ENCODE data around the gene LYPD4. TPM values are rescaled to one million over a fixed set of nuclear protein-coding genes. Genes with fewer than 3 reads are reported as not detected.

LYPD4 gene
- total RNA-seq, 1 donor = not detected

- H3K27me3 ChIP-seq (ENCODE audit: insufficient read depth, low read length) = no peaks in the 10 kb centered on the region
- H3K9me3 ChIP-seq (ENCODE audit: low read depth, low read length) = no peaks in the 10 kb centered on the region
- no peak overlapping the region for H3K4me3 ChIP-seq (ENCODE audit: low read length)
- H3K4me1 ChIP-seq (ENCODE audit: insufficient read depth, low read length) = peaks cover 58% of the 10 kb centered on the region
These were observed 19.9 kb upstream of the LYPD4 start for GRCh38 chr19:41864374-41864773.

GRCh38 chr19:41863209-41863931 lies 18.9 kb upstream of the LYPD4 start:
- Histone ChIP-seq H3K4me3 (ENCODE audit: low read length) (no peak overlapping the region), H3K4me1 (ENCODE audit: insufficient read depth, low read length) (peaks cover 57% of the 10 kb centered on the region), H3K27me3 (ENCODE audit: insufficient read depth, low read length) (no peaks in the 10 kb centered on the region), H3K9me3 (ENCODE audit: low read depth, low read length) (no peaks in the 10 kb centered on the region)

DNA sequence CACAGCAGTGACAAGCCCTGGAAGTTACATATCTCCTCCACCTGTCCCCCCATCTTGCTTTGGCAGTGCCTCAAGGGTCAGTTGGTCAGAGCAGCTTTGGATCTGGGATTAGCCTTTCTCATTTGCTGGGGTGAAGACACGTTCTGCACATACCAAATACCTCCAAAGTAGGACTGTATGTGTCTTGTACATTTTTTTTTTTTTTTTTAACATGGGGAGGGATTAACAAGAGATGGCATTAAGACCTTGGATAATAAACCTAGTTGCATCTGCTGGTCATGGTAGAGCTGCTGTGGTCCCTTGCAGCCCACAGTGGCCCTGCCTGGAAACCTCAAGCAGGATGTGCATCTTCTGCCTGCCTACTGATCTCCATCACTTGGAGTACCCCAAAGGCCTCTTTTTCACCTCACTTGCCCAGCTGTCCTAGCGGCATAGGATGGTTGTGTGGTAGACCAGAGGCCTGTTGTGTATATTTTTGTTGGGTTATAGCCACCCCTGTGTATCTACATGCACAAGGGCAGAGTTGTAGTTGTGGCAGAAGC lies 18.0 kb upstream of the LYPD4 start:
- Histone ChIP-seq H3K4me3 (ENCODE audit: low read length) (no peak overlapping the region), H3K27me3 (ENCODE audit: insufficient read depth, low read length) (no peaks in the 10 kb centered on the region), H3K4me1 (ENCODE audit: insufficient read depth, low read length) (peaks cover 48% of the 10 kb centered on the region), H3K9me3 (ENCODE audit: low read depth, low read length) (no peaks in the 10 kb centered on the region)

DNA sequence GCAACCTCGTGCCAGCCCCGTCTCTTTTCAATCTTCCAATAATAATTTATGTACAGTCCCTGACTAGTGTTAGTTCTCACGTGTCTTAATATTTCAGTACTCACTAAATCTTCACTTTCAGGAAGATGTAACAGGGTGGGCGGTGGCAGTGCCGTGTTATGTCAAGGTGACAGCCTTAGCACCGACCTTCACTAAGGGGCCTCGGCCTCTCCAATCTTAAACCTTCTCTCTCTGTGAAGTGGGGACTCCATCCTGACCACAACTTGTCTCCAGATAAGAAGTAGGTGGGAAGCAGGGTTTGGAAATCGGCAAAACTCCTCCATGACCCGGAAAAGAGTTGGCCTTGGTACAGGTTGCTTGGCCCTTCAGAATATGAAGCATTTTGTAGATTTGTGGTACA lies 17.4 kb upstream of the LYPD4 start:
- H3K4me3 ChIP-seq (ENCODE audit: low read length) = no peak overlapping the region
- H3K9me3 ChIP-seq (ENCODE audit: low read depth, low read length) = no peaks in the 10 kb centered on the region
- no peaks in the 10 kb centered on the region for H3K27me3 ChIP-seq (ENCODE audit: insufficient read depth, low read length)
- H3K4me1 ChIP-seq (ENCODE audit: insufficient read depth, low read length) = peaks cover 45% of the 10 kb centered on the region

DNA sequence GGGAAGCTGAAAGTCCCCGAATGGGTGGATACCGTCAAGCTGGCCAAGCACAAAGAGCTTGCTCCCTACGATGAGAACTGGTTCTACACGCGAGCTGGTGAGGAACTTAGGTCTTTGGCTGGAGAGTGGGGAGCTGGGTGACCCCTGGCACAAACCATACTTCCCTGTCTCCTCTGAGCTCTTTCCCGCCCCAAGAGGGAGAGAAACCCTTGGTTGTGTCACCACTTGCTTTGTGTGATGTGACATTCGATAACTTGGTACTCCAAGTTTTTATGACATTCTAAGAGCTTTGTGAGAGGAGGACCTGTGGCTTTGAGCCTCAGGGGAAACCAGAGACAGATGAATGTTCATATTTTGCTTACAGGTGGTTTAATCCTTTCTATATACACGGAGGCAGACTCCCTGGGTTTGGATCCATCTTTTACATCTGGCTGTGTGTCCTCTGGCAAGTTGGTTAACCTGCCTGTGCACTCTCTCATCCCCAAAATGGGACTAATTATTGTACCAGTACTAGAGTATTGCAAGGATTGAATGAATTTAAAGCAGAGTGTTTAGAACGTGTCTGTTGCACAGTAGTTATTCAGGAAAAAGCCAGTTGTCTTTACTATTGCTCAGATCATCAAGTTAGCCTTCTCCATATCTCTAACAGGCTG lies 16.8 kb upstream of the LYPD4 start:
- Histone ChIP-seq H3K9me3 (ENCODE audit: low read depth, low read length) (no peaks in the 10 kb centered on the region), H3K4me1 (ENCODE audit: insufficient read depth, low read length) (peaks cover 45% of the 10 kb centered on the region), H3K4me3 (ENCODE audit: low read length) (peak overlapping the region; percentile 75), H3K27me3 (ENCODE audit: insufficient read depth, low read length) (no peaks in the 10 kb centered on the region)

DNA sequence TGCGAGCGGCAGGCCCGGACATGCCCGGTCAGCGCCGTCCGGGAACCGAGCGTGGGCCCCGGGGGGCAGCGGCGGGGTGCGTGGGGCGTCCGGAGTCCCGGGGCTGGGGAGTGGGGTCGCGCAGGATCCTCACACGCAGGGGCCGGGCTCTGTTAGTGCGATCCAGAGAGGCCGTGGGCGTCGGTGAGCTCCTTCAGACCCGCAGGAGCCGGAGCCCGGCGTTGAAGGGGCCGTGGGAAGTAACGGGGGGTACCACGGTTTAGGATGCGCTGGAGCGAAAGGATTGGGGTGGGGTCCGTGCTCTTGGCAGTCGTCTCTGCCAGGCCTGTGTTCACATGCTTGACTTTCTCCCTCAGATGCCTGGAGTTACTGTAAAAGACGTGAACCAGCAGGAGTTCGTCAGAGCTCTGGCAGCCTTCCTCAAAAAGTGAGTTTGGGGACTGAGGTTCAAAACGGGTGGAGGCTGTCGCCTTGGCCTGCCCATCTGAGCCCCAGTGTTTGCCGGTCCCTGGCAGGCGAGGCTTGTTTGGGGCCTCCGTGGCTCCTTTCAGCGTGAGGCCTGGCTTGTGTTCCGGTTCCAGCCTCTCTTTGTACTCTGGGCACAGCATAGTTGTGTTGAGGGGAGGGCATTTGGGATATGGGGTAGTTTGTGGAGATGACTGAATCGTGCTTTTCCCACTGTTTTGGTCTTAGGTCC lies 16.1 kb upstream of the LYPD4 start:
- H3K27me3 ChIP-seq (ENCODE audit: insufficient read depth, low read length) = no peaks in the 10 kb centered on the region
- peak overlapping the region; percentile 75 for H3K4me3 ChIP-seq (ENCODE audit: low read length)
- H3K4me1 ChIP-seq (ENCODE audit: insufficient read depth, low read length) = peaks cover 45% of the 10 kb centered on the region
- no peaks in the 10 kb centered on the region for H3K9me3 ChIP-seq (ENCODE audit: low read depth, low read length)

- H3K4me3 ChIP-seq (ENCODE audit: low read length) = peak within 1 kb of the TSS; percentile 75
- no peaks in the 10 kb centered on the region for H3K9me3 ChIP-seq (ENCODE audit: low read depth, low read length)
- peaks cover 40% of the 10 kb centered on the region for H3K4me1 ChIP-seq (ENCODE audit: insufficient read depth, low read length)
- H3K27me3 ChIP-seq (ENCODE audit: insufficient read depth, low read length) = no peaks in the 10 kb centered on the region
These were observed 15.3 kb upstream of the LYPD4 start, which contains the start of gene RPS19 for GRCh38 chr19:41859618-41860418. TSS of gene RPS19 (plus strand) at chr19:41860255. CDS start at chr19:41860775, 520 bp downstream.

DNA sequence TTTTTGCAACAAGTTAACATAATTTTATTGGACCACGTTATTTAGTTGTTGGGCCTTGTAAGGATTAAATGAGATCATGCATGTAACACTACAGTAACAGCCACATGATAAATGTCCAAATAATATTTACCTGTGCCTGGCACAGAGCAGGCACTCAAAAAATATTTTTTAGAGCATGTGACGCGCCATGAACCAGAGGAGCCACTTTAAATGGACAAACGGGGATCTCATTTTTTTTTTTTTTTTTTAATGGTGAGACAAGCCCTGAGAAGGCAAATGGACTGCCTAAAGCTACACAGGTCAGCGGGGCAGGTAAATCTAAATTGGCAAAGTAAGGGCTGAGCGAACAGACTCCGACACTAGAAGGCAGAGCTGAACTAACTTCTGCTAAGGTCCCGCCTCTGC lies 14.7 kb upstream of the LYPD4 start:
- Histone ChIP-seq H3K4me3 (ENCODE audit: low read length) (peak overlapping the region; percentile 75), H3K9me3 (ENCODE audit: low read depth, low read length) (no peaks in the 10 kb centered on the region), H3K27me3 (ENCODE audit: insufficient read depth, low read length) (no peaks in the 10 kb centered on the region), H3K4me1 (ENCODE audit: insufficient read depth, low read length) (peaks cover 36% of the 10 kb centered on the region)

GRCh38 chr19:41853768-41854167 lies 9.3 kb upstream of the LYPD4 start:
- Histone ChIP-seq H3K9me3 (ENCODE audit: low read depth, low read length) (no peaks in the 10 kb centered on the region), H3K27me3 (ENCODE audit: insufficient read depth, low read length) (no peaks in the 10 kb centered on the region), H3K4me3 (ENCODE audit: low read length) (no peak overlapping the region), H3K4me1 (ENCODE audit: insufficient read depth, low read length) (no peaks in the 10 kb centered on the region)

DNA sequence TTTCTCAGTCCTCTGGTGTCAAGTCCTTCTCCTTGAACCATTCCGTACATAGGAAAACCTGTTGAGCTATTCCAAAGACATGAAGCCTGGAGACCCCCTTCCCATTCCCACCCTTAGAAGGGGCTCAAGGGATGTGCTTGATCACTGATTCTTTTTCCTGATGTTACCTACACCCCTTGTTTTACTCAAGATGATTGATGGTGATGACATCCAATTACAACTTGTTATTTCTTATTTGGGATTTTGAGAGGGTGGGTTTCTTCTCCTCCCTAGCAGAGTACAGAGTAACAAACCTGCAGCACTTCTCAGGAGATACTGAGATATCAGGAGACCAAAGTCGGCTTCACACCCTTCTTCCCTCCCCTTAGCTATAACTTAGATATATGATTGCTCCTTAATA lies 8.9 kb upstream of the LYPD4 start:
- no peaks in the 10 kb centered on the region for H3K9me3 ChIP-seq (ENCODE audit: low read depth, low read length)
- H3K27me3 ChIP-seq (ENCODE audit: insufficient read depth, low read length) = no peaks in the 10 kb centered on the region
- H3K4me3 ChIP-seq (ENCODE audit: low read length) = no peak overlapping the region
- no peaks in the 10 kb centered on the region for H3K4me1 ChIP-seq (ENCODE audit: insufficient read depth, low read length)

- Histone ChIP-seq H3K27me3 (ENCODE audit: insufficient read depth, low read length) (no peaks in the 10 kb centered on the region), H3K4me1 (ENCODE audit: insufficient read depth, low read length) (no peaks in the 10 kb centered on the region), H3K4me3 (ENCODE audit: low read length) (no peak overlapping the region), H3K9me3 (ENCODE audit: low read depth, low read length) (no peaks in the 10 kb centered on the region)
These were observed 7.0 kb upstream of the LYPD4 start for GRCh38 chr19:41851456-41851855.

DNA sequence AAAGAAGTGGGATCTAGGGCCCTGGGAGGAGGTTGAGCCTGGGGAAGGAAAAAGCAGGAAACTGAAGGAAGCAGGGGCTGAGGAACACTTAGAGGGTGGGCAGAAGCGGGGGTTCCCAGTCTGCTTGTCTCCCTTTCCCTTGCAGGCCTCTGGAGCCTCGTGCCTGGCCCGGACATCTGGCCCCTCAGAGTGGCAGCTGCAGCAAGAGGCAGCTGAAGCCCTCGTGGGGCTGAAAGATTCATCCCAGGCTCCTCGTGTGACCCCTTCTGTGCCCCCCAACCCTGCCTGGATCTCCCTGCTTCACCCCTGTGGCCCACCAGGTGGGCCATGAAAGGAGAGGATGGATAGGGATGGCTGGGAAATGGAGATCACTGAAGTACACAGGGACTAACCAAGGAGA lies 5.9 kb upstream of the LYPD4 start:
- Histone ChIP-seq H3K9me3 (ENCODE audit: low read depth, low read length) (no peaks in the 10 kb centered on the region), H3K4me1 (ENCODE audit: insufficient read depth, low read length) (no peaks in the 10 kb centered on the region), H3K27me3 (ENCODE audit: insufficient read depth, low read length) (no peaks in the 10 kb centered on the region), H3K4me3 (ENCODE audit: low read length) (no peak overlapping the region)

DNA sequence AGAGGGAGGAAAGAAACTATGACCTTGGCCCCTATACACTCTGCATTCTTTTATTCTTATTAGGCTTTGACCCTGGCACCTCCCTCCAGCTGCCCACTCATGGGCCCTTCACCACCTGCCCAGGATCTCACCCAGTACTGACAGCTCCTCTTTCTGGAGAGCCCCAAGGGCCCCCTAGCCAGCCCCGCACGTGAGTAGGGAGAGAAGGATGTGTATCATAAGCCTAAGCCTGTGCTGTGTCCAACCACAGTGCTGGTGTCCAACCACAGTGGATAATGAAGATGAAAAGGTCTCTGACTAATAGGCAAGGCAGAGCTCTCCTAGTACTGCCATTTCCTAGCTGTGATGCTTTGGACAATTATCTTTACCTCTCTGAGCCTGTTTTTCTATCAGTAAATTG lies 4.6 kb upstream of the LYPD4 start:
- Histone ChIP-seq H3K9me3 (ENCODE audit: low read depth, low read length) (no peaks in the 10 kb centered on the region), H3K4me1 (ENCODE audit: insufficient read depth, low read length) (no peaks in the 10 kb centered on the region), H3K27me3 (ENCODE audit: insufficient read depth, low read length) (no peaks in the 10 kb centered on the region), H3K4me3 (ENCODE audit: low read length) (no peak overlapping the region)

GRCh38 chr19:41848666-41849065 lies 4.2 kb upstream of the LYPD4 start:
- H3K4me3 ChIP-seq (ENCODE audit: low read length) = no peak overlapping the region
- H3K9me3 ChIP-seq (ENCODE audit: low read depth, low read length) = no peaks in the 10 kb centered on the region
- no peaks in the 10 kb centered on the region for H3K4me1 ChIP-seq (ENCODE audit: insufficient read depth, low read length)
- H3K27me3 ChIP-seq (ENCODE audit: insufficient read depth, low read length) = no peaks in the 10 kb centered on the region

All from mononuclear cell (primary cell).